GM21723 (cell line): ENCODE results near the gene IRS1.

Source experiments
- ATAC-seq: cut with Tn5 transposase; IDR thresholded peaks from one replicate; pipeline ENCODE4 v1.9.1; 2021; ENCODE audit warnings: mild to moderate bottlenecking, moderate library complexity; ENCODE audit not compliant: unreplicated experiment

IRS1 gene

DNA sequence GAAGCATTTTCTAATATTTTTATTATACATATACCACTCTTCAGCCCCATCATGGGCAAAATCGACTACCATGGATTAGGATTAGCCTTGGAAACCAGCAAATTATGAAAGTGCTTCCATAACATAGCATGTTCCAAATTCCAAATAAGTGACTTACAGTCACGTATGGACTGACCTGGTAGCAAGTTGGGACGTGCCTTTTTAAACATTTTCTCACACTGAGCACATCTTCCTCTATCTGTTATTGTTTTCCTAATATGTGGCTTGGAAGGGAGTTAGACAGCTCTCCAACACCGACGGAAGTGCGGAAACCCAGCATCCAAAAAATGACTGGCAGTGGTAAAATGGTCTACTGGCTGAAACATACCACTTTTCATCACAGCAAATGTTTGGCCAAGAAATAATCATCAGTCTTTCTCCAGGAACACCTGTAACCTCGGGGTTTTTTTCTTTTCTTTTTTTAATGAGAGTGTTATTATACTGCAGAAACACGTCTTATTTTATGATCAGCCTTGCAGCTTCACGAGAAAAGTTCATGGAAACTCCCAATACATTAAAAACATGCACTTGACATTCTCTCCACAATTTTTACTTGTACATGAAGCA is 107.0 kb downstream of the IRS1 start:
- ATAC-seq, result no peak

DNA sequence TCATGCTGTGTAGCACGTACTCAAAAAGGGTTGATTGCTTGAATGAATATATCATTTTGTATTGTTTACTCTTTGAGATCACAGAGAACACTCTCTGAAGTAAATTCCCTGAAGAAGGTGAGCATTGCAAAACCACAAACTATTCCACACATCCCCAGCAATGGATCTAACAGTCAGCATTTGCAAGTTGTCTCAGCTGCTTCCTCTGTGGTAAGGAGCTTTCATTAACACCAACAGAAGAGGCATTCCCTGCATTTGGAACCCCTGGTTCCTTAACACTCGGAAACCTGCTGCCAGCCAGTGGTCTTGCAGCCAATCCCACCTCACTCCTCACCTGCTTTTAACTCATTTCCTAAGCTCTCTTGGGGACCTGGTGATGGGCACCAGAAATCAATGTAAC is 108.4 kb downstream of the IRS1 start:
- no peak for ATAC-seq

DNA sequence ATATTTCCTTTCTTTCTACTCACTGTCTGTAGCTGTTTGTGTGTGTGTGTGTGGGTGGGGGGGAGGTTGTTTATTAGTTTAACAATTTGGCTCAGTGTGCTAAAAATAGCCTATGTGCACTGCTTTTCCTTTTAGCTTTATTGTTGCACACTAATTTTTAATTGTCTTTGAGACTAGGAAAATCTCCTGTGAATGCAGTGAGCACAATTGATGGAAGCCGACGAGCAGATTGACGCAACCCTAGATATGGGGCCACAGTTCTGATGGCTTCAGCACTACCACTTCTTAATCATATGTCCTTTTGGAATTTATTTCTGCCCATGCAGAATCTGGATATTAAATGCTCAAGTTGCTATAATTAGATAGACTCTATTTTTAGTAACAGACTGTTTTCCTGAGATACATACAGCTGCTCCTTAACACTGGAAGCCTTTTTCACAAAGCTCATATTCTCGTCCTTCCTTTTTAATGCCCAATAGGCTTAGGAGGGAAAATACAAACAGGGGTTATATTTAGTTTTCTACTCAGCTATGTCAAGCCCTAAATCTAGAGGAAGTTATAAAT is 109.1 kb downstream of the IRS1 start:
- no peak for ATAC-seq

DNA sequence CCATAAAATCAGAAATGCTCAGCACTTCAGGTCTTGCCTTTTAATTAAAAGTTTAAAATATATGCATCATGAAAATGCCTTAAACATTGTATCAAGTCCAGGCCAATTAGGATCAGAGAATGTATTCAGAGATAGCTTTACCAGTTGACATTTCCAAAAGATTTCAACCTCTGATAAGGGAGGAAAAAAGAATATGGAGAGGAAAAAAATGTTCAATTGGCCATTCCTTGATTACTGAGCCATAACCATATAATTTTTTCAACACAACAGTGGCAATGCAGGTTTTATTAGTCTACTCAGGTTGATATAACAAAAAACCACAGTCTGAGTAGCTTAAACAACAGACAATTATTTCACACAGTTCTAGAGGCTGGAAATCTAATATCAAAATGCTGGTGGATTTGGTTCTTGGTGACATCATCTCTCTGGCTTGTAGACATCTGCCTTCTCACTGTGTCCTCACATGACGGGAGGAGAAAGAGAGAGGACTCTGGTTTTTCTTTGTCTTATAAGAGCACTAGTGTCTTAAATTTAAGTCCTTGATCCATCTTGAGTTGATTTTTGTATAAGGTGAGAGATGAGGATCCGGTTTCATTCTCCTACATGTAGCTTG is 111.9 kb downstream of the IRS1 start:
- ATAC-seq, result no peak

DNA sequence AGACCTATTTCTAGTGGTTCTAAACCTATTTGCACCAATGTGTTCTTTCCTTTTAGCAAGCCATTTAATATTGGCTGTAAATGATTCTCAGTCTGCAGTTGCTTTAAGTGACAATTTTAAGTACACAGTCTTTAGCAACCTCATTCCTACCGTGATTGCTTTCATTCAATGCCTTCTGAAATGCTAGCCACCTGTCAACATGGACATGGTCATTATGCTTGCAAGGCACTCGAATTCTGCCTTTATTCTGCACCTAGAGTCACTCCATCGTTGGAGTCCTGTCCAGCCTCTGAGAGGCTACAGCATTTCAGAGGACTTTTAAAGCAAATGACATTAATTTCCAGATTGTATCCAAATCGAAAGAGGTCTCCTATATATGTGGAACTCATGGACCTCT is 115.1 kb downstream of the IRS1 start:
- ATAC-seq, result no peak

DNA sequence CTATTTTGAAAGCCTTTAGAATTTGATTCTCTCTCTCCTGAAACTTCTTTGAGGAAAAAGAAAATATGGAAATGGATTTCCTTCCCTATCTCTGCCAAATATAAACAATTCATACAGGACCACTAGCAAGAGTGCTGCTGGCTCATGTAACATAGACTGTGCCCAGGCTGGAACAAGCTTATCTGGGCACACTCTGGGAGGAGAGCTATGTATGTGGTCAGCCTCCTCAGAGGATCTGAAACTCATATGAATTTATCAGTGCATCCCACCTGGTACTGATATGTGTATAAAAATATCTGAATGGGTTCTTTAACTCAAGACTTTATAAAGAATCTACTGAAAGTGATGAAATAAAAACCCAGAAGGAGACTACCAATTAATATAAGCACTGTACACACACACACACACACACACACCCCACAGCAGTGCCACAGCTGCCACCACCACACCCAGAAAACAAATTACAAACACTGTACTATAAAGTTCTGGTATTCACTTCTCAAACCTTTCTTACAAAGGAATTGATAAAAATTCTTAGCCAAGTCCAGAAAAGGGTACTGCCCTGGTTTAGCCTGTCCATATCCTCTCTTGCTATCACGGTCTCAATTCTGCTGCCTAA is 115.6 kb downstream of the IRS1 start:
- no peak for ATAC-seq

DNA sequence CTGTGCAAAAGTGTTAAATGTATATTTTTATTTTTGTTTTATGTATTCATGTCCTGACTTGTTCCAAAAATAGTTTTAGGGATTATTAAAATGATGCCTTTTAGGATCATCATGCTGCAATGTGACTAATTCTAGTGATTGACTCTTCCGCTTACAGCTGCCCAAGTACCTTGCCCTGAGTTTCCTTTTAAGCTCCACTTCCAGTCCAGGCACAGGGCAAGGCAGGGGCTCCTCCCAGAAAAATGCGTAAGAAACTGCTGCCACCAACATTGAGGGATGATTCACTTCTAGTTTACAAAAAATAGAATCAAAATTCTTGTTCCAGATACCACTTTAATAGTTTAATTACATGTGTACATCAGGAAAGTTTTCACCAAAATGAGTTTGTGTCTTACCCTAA is 116.4 kb downstream of the IRS1 start:
- ATAC-seq, result no peak
